Measurements from ENCODE around the gene POLR3B. TPM values are rescaled to one million over a fixed set of nuclear protein-coding genes. Genes with fewer than 3 reads are reported as not detected.
A peak's percentile ranks its signal among the peaks of the same experiment; 100 is the strongest.

Gene POLR3B
- total and polyA plus RNA-seq, 9 of the 15 experiments (the other 6 are each of a cell fraction or from before 2014, with no cell fraction given), result 7.6 to 17.9 (median 14.4) TPM

GRCh38 chr12:106522708-106523107 lies 165.2 kb downstream of the POLR3B start (continued):
- TF ChIP-seq ELF4 (CRISPR knock-in tag; IDR thresholded peaks at IDR 0.05) (no peak), HMG20A (CRISPR knock-in tag; conservative IDR thresholded peaks at IDR 0.05) (no peak), SMC3 (conservative IDR thresholded peaks at IDR 0.05; ENCODE audit: insufficient read depth, low read depth, low read length) (no peak), CBFA2T2 (conservative IDR thresholded peaks at IDR 0.05) (peak; percentile 15; the same call in 1 of the 2 replicates), SRSF9 (IDR thresholded peaks at IDR 0.05; ENCODE audit: borderline replicate concordance, low read depth, low read length) (no peak), RBM14 (IDR thresholded peaks at IDR 0.05; ENCODE audit: borderline replicate concordance, insufficient read depth, low read depth, low read length) (no peak), HDAC3 (IDR thresholded peaks at IDR 0.05; ENCODE audit: borderline replicate concordance, partially characterized antibody) (no peak), CEBPB (tag; IDR thresholded peaks at IDR 0.05) (no peak), PHF20 (IDR thresholded peaks at IDR 0.05; ENCODE audit: partially characterized antibody) (peak; percentile 83), NFIX (CRISPR knock-in tag; IDR thresholded peaks at IDR 0.05; ENCODE audit: low read depth) (no peak), ZNF511 (CRISPR knock-in tag; IDR thresholded peaks at IDR 0.05) (no peak), TAF9B (IDR thresholded peaks at IDR 0.05; ENCODE audit: partially characterized antibody) (no peak), RUNX1 (IDR thresholded peaks at IDR 0.05; ENCODE audit: low read depth) (no peak), CGGBP1 (CRISPR knock-in tag; IDR thresholded peaks at IDR 0.05) (no peak), ZNF609 (CRISPR knock-in tag; IDR thresholded peaks at IDR 0.05; ENCODE audit: borderline replicate concordance) (no peak), E2F5 (CRISPR knock-in tag; IDR thresholded peaks at IDR 0.05) (no peak), FOXA3 (CRISPR knock-in tag; conservative IDR thresholded peaks at IDR 0.05 in 1 of 2, IDR thresholded peaks at IDR 0.05 in 1 of 2) (no peak), SMARCE1 (IDR thresholded peaks at IDR 0.05) (peak; percentile 61; the same call in 1 of the 2 replicates), ZBTB26 (CRISPR knock-in tag; IDR thresholded peaks at IDR 0.05) (peak; percentile 80; the same call in 1 of the 2 replicates), FOXJ3 (CRISPR knock-in tag; IDR thresholded peaks at IDR 0.05) (no peak), ARHGAP35 (IDR thresholded peaks at IDR 0.05; ENCODE audit: partially characterized antibody) (peak; percentile 19)

All from K562 (cell line).